Pancreas (tissue), 10 donors: ENCODE data around the gene PRLHR. TPM values are rescaled to one million over a fixed set of nuclear protein-coding genes. Genes with fewer than 3 reads are reported as not detected.

Source experiments
- ATAC-seq, 4 donors: fragments of 200-7000 bp; cut with Tn5 transposase; one replicate each; pipeline versions ENCODE4 v1.8.0 to v1.9.1; 2020; ENCODE audit warnings: mild to moderate bottlenecking in 4 of 4, moderate library complexity in 4 of 4
- DNase-seq, 6 donors: peaks; one replicate each; pipeline ENCODE4 v3.0.0-alpha.2; 2020
- FAIRE-seq: peaks from 2 replicates; lab custom pipeline; 2012; peaks lifted over from hg19 to GRCh38; lab: Jason Lieb, UNC
- H3K27ac ChIP-seq, 4 donors: fragments of 200-600 bp; sonication (generic); 1 replicate in 3 of 4; 2 replicates in 1 of 4; pipeline versions ENCODE4 v1.5.0 to v1.8.0; 2020
- H3K27me3 ChIP-seq, 4 donors: fragments of 200-600 bp; one replicate each; pipeline ENCODE4 v1.8.0; 2021
- H3K36me3 ChIP-seq, 3 donors: fragments of 200-600 bp; sonication (generic) in 1 of 3; one replicate each; pipeline versions ENCODE4 v1.5.0 to v1.8.0; 2020 to 2021
- H3K4me1 ChIP-seq, 3 donors: fragments of 200-600 bp; one replicate each; pipeline ENCODE4 v1.8.0; 2021
- H3K4me3 ChIP-seq, 4 donors: fragments of 200-600 bp; sonication (generic) in 2 of 4; one replicate each; pipeline versions ENCODE4 v1.5.0 to v1.8.0; 2020 to 2021
- H3K9me3 ChIP-seq, 4 donors: fragments of 200-600 bp; one replicate each; pipeline ENCODE4 v1.8.0; 2021
- CTCF ChIP-seq, 4 donors: fragments of 200-600 bp; sonication (generic) in 3 of 4; IDR thresholded peaks; one replicate each; pipeline versions ENCODE4 v1.5.0 to v1.8.0; 2021; ENCODE audit warnings: antibody characterized with exemption in 4 of 4
- WGBS, 2 donors: extraction: QIAGEN DNeasy Blood & Tissue Kit; methylation state at CpG; one replicate each; pipeline ENCODE4 v1.1.7; 2013; 5-methylcytosine and 5-hydroxymethylcytosine counted together
- intact Hi-C, 3 donors: fragments of 100-400 bp; cut with DNase I; formaldehyde crosslinking; loops; one replicate each; pipeline versions ENCODE4 v1.11.1 to v1.14.2; 2022
- polyA plus RNA-seq, 2 donors: library from polyadenylated mRNA; stranded (reverse); fragments of 200-250 nt; gene quantifications; one replicate each; pipeline ENCODE4 v1.2.3, GENCODE V29; 2013
- total RNA-seq, 6 donors: library from RNA; stranded (reverse); fragmentation: NEBNext Ultra II Directional in 4 of 6; extraction: Animal tissue kit (Norgen Biotek cat#: 25700) in 4 of 6; gene quantifications; one replicate each; pipeline versions ENCODE4 v1.2.1 to v1.2.4, GENCODE V29; 2021 to 2023
- donor health status: healthy with polysubstance abuse.
- donor health status: DM: no; HTN: no; CAD: no; lungs with moderate emphysema.
- donor health status: DM: no; HTN: no; CAD: no.
- donor health status: control.
- donor health status: control.
- donor health status: Bipolar disorder and iron deficiency.
- donor health status: DM: yes; HTN: yes; CAD: no.
- donor health status: DM: no; HTN: no; CAD: no.
- donor health status: DM: no; HTN: no; CAD: no.
- donor health status: DM: yes; HTN: yes; CAD: no.

Gene PRLHR
- total and polyA plus RNA-seq, 8 donors: 0.04 to 0.80 (median 0.32) TPM; not detected in 2

GRCh38 chr10:118542745-118543144 is 52.7 kb downstream of the PRLHR start:
- Histone ChIP-seq H3K27me3 (no peaks in the 10 kb centered on the region), H3K9me3 (no peaks in the 10 kb centered on the region), H3K4me1 (no peaks in the 10 kb centered on the region), H3K27ac (no peak overlapping the region), H3K4me3 (no peak overlapping the region), H3K36me3 (no peaks in the 10 kb centered on the region)
- ATAC-seq (no peak), FAIRE-seq (no peak), DNase-seq (no peak)
- no peak for TF ChIP-seq CTCF (IDR thresholded peaks at IDR 0.05)
- intact Hi-C loops: no loop called here
- 94 to 100% methylated on average over 1 of the region's 1 CpG for WGBS, 2 donors

GRCh38 chr10:118542205-118542604 is 53.2 kb downstream of the PRLHR start:
- 85 to 88% methylated on average over 1 of the region's 1 CpG for WGBS, 2 donors

GRCh38 chr10:118541718-118542117 is 53.7 kb downstream of the PRLHR start:
- H3K27me3 ChIP-seq: no peaks in the 10 kb centered on the region
- no peak for DNase-seq
- no peak for ATAC-seq
- TF ChIP-seq CTCF (IDR thresholded peaks at IDR 0.05): no peak
- H3K27ac ChIP-seq: no peak overlapping the region
- no peaks in the 10 kb centered on the region for H3K36me3 ChIP-seq
- no peak overlapping the region for H3K4me3 ChIP-seq
- H3K9me3 ChIP-seq: no peaks in the 10 kb centered on the region
- FAIRE-seq: no peak
- intact Hi-C loops: no loop called here
- H3K4me1 ChIP-seq: no peaks in the 10 kb centered on the region
- 82 to 91% methylated on average over 3 of the region's 3 CpGs for WGBS, 2 donors

More at GRCh38 chr10:118542205-118542604, 53.2 kb downstream of the PRLHR start:
- no peak for TF ChIP-seq CTCF (IDR thresholded peaks at IDR 0.05)
- H3K4me1 ChIP-seq: no peaks in the 10 kb centered on the region
- H3K4me3 ChIP-seq: no peak overlapping the region
- FAIRE-seq (no peak), ATAC-seq (no peak), DNase-seq (no peak)
- H3K9me3 ChIP-seq: no peaks in the 10 kb centered on the region
- no peaks in the 10 kb centered on the region for H3K36me3 ChIP-seq
- intact Hi-C loops: no loop called here
- H3K27me3 ChIP-seq: no peaks in the 10 kb centered on the region
- H3K27ac ChIP-seq: no peak overlapping the region

Other genes starting within 250 kb of the PRLHR start
- gene CACUL1, start 159.3 kb upstream of the PRLHR start, total RNA-seq: 10 to 100 TPM; 13.8 to 28.3 (median 16.5) TPM
- gene CACUL1, start 159.3 kb upstream of the PRLHR start, polyA plus RNA-seq: 1 to 10 TPM; 3.1 to 5.5 TPM